Stimulated activated CD4-positive, alpha-beta T cell treated with anti-CD3 and anti-CD28 coated beads, Interleukin-4, amount 100 ng/mL, for 48 hours (primary cell): ENCODE data around the gene MCU.
"Not testable (repeated sequence)": the region's sequence is repeated elsewhere in the genome, so short reads cannot be mapped to it uniquely, and the experiment has no call there.

Experiments used
- DNase-seq, 2 donors: peaks; one replicate each; pipeline ENCODE4 v3.0.0-alpha.2; 2020; ENCODE audit warnings: low read depth in 2 of 2

MCU gene

DNA sequence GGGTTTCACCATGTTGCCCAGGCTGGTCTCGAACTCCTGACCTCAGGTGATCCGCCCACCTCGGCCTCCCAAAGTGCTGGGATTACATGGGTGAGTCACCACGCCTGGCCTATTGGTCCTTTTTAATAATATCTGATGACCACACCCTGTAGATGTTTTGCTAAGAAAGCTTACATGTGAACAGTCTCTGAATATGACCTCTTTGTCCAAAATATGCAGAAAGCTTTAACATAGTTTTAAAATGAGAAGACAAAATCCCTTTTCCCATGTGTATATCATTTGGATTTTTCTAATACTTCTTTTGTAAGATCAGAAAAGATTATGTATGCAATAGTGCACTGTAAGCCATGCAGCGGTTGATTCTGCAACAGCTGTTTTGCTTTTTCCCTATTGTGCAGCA, 38.5 kb downstream of the MCU start:
- DNase-seq = no peak

DNA sequence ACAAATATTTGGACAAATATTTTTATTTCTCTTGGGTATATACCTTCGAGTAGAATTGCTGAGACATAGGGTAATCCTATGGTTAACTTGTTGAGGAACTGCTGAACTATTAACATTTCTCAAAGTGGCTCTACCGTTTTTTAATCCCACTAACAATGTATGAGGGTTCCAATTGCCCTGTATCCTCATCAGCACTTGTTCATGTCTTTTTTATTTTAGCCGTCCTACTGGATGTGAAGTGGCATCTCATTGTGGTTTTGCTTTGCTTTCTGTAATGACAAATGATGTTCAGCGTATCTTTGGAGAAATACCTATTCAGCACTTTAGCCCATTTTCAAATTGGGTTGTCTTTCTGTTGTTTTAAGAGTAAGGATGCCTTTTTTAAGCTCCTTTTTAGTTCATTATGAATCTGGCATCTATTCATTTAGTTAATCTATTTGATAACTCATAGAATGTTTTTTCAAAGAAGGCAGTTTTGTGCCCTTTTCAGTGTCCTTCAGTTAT, 40.0 kb downstream of the MCU start:
- DNase-seq = no peak

GRCh38 chr10:72732521-72732920, 40.6 kb downstream of the MCU start:
- DNase-seq = no peak

DNA sequence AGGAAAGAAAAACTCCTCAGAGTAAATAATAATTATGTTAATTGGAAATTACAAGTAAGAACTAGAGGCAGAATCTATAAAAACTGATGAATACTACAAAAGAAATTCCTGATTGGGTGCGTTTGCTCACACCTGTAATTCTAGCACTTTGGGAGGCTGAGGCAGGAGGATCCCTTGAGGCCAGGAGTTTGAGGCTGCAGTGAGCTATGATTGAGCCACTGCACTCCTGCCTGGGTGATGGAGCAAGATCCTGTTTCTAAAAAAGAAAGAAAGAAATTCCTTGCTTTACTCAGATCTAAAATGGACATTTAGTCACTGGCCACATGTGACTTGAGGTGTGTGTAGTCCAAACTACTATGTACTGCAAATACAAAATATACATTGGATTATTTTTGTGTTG, 42.0 kb downstream of the MCU start:
- no peak for DNase-seq

- DNase-seq = no peak
Measured at GRCh38 chr10:72735288-72735936, 43.5 kb downstream of the MCU start.

DNA sequence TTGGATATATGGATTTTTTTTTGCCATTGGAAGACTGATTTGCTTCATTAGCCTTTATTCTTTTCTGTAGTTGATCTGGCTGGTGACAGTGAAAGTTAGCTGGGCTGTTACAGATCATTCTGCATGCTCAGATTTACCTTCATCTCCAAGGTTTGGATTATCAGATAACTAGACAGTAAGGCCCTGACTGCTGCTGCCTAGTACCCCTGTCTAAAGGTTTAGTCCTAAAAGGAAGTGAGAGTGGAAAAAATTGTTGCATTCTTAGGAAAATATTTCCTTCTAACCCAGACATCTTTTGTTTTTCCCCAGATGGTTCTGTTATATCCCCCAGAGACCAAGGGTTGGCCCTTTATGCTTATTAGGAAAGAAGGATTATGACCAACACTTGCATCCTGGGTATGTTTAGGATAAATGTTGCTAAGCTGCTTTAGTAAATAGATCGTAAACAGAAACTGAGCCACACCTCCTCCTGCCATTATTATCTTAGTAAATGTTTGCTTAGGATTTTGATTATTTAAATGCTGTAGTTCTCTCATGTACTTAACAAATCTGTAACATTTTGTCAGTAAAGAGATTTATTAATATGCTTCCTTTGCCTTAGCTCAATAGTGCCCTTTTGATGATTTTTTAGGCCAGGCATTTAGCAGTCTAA, 44.4 kb downstream of the MCU start:
- DNase-seq = no peak

- DNase-seq = no peak
Measured at GRCh38 chr10:72736828-72737220, 44.9 kb downstream of the MCU start.

DNA sequence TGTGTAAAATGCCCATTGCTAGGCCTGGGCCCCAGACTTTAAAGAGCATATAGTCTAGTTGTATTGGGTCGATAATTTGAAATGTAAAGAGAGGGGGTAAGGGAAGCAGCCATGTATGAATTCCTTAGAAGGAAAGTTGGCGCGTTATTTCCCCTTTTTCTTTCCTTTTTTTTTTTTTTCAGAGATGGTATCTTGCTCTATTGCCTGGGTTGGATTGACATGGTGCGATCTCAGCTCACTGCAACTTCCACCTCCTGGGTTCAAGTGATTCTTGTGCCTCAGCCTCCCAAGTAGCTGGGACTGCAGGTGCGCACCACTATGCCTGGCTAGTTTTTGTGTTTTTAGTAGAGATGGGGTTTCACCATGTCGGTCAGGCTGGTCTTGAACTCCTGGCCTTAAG, 45.4 kb downstream of the MCU start:
- not testable (repeated sequence) for DNase-seq

- DNase-seq = no peak
Measured at GRCh38 chr10:72738486-72738885, 46.5 kb downstream of the MCU start.

- no peak for DNase-seq
Measured at GRCh38 chr10:72740528-72740927, 48.6 kb downstream of the MCU start.

GRCh38 chr10:72742092-72742491, 50.1 kb downstream of the MCU start:
- DNase-seq = no peak

GRCh38 chr10:72742797-72743196, 50.9 kb downstream of the MCU start:
- no peak for DNase-seq

GRCh38 chr10:72744566-72744965, 52.6 kb downstream of the MCU start:
- no peak for DNase-seq

DNA sequence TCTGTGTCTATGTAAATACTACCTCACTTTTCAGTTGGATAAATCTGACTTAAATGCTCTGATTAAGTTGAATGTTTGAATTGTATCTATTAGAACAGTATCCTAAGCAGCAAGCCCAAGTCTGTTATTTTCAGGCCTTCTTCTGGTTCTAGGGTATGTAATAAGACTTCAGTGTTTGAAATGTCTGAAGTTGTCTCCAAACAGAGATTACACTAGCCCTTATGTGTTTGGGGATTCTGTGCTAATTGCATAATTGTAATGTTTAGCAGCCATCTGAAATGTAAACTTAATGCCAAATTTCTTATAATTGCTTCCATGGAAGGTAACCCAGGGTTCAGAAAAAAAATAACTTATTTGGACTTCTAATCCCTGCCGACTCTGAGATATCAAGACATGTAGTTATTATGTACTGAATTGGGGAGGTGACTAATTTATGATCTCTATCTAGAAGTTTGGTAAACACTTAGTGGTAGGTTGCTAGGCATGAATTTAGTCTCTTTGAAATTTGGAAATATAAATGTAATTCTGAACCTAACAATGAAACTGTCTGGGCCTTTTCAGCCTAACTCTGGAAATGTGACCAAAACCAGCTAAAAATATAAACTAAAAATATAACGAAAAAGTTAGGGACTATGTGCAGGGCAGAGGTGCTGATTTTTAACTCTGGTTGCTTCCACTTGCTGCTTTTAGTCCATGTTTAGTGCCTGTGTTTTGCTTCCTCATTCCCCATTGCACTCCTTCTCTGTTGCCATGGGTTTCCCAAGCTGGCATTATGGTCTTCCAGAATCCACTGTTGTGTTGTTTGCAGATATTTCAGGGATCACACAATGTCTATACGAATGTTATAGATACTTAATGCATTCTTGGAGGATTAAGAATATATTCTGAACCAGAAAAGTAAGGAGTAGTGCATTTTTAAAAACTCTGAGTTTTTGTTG, 54.8 kb downstream of the MCU start:
- no peak for DNase-seq

DNA sequence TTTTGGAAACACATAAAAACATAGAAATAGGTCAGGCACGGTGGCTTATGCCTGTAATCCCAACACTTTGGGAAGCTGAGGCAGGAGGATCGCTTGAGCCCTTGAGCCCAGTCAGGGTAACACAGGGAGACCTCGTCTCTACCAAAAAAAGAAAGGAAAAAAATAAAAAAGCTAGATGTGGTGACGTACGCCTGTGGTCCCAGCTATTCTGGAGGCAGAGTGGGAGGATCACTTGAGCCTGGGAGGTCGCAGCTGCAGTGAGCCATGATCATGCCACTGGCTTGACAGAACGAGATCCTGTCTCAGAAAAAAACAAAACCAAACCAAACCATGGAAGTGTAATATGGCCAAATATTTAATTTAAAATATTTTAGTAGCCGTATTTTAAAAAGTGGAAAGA, 55.6 kb downstream of the MCU start:
- DNase-seq = no peak

DNA sequence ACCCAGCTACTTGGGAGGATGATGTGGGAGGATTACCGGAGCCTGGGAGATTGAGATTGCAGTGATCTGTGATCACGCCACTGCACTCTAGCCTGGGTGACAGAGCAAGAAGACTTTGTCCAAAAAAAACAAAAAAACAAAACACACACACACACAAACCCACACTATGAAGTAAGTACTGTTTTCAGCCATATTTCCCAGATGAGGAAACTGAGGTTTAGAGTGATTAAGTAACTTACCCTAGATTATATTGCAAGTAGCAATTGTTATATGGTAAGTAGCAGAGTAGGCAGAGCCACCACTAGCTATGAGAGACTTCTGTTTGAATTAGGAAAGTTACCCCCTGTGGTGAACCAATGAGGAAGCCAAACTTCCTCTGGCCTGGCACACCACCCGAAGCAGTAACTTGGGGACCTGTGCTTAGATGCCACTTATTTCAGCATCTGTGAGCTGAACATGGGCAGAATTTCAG, 61.9 kb downstream of the MCU start:
- DNase-seq = no peak

- DNase-seq = no peak
Measured at GRCh38 chr10:72754275-72755032, 62.5 kb downstream of the MCU start.

GRCh38 chr10:72756674-72757385, 64.9 kb downstream of the MCU start:
- no peak for DNase-seq

GRCh38 chr10:72757732-72758131, 65.8 kb downstream of the MCU start:
- no peak for DNase-seq

GRCh38 chr10:72758930-72759329, 67.0 kb downstream of the MCU start:
- not testable (repeated sequence) for DNase-seq

DNA sequence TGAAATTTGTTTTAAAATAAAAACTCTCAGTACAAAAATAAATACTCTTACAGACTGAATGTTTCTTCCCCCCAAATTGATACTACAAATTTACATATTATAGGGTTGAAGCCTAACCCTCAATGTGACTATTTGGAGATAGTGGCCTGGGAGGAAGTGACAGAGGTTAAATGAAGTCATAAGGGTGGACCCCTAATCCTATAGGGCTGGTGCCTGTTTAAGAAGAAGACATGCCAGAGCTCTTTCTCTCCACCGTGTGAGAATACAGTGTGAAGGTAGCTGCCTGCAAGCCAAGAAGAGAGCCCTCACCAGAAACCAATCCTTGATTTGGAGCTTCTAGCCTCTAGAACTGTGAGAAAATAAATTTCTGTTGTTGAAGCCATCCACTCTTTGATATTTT, 67.6 kb downstream of the MCU start:
- no peak for DNase-seq
